ENCODE measurements around the gene SLC25A46.
"Not testable (repeated sequence)": the region's sequence is repeated elsewhere in the genome, so short reads cannot be mapped to it uniquely, and the experiment has no call there.

The SLC25A46 gene

GRCh38 chr5:110738812-110739651 is at the start of gene SLC25A46:
Gene SLC25A46 (plus strand): TSS chr5:110739007. CDS start chr5:110739120, 113 bp downstream.
- TF ChIP-seq CTCF (IDR thresholded peaks at IDR 0.05; ENCODE audit: extremely low read depth, insufficient read depth, missing control alignments): no peak
- peak; percentile 81 for DNase-seq (ENCODE audit: low spot score)
- in situ Hi-C loops (cut with MboI; ENCODE audit: low pct_unique_long_range_greater_than_20kb, low sequenced_read_pairs, unreplicated experiment): loop anchor here (25.0 kb wide), 1 partner anchor 523 kb away; no protein-coding TSS in a partner anchor

- DNase-seq (ENCODE audit: low spot score); in situ Hi-C loops (cut with MboI; ENCODE audit: low pct_unique_long_range_greater_than_20kb, low sequenced_read_pairs, unreplicated experiment): not testable (repeated sequence)
These were observed 48.2 kb upstream of the SLC25A46 start for GRCh38 chr5:110690587-110690986.

- DNase-seq (ENCODE audit: low spot score); in situ Hi-C loops (cut with MboI; ENCODE audit: low pct_unique_long_range_greater_than_20kb, low sequenced_read_pairs, unreplicated experiment): not testable (repeated sequence)
These were observed 46.1 kb upstream of the SLC25A46 start for GRCh38 chr5:110692669-110693068.

GRCh38 chr5:110702300-110702699 is 36.5 kb upstream of the SLC25A46 start:
- in situ Hi-C loops (cut with MboI; ENCODE audit: low pct_unique_long_range_greater_than_20kb, low sequenced_read_pairs, unreplicated experiment): no loop called here
- DNase-seq (ENCODE audit: low spot score): no peak
- TF ChIP-seq CTCF (IDR thresholded peaks at IDR 0.05; ENCODE audit: extremely low read depth, insufficient read depth, missing control alignments): no peak

- no peak for TF ChIP-seq CTCF (IDR thresholded peaks at IDR 0.05; ENCODE audit: extremely low read depth, insufficient read depth, missing control alignments)
- in situ Hi-C loops (cut with MboI; ENCODE audit: low pct_unique_long_range_greater_than_20kb, low sequenced_read_pairs, unreplicated experiment): no loop called here
- DNase-seq (ENCODE audit: low spot score): no peak
These were observed 36.1 kb upstream of the SLC25A46 start for GRCh38 chr5:110702704-110703103.

- no peak for TF ChIP-seq CTCF (IDR thresholded peaks at IDR 0.05; ENCODE audit: extremely low read depth, insufficient read depth, missing control alignments)
- in situ Hi-C loops (cut with MboI; ENCODE audit: low pct_unique_long_range_greater_than_20kb, low sequenced_read_pairs, unreplicated experiment): no loop called here
- DNase-seq (ENCODE audit: low spot score): no peak
These were observed 35.3 kb upstream of the SLC25A46 start for GRCh38 chr5:110703481-110703880.

- no peak for TF ChIP-seq CTCF (IDR thresholded peaks at IDR 0.05; ENCODE audit: extremely low read depth, insufficient read depth, missing control alignments)
- in situ Hi-C loops (cut with MboI; ENCODE audit: low pct_unique_long_range_greater_than_20kb, low sequenced_read_pairs, unreplicated experiment): no loop called here
- no peak for DNase-seq (ENCODE audit: low spot score)
These were observed 33.5 kb upstream of the SLC25A46 start for GRCh38 chr5:110705349-110705748.

Measured in GM13977 (cell line).